IMR-90 (cell line): ENCODE results near the gene ITSN1. TPM values are rescaled to one million over a fixed set of nuclear protein-coding genes. Genes with fewer than 3 reads are reported as not detected.

Source experiments
- ATAC-seq: fragments of 200-7000 bp; cut with Tn5 transposase; 2 replicates; pipeline ENCODE4 v1.9.1; 2020; ENCODE audit warnings: low read depth, mild to moderate bottlenecking, moderate library complexity
- BruUV-seq: library from RNA; stranded (reverse); fragments of 400-500 nt; replicated peaks from 2 replicates; lab custom pipeline; 2021; lab: Mats Ljungman, UMichigan
- CTCF ChIA-PET: fragments of 300-600 bp; formaldehyde crosslinking; extraction: SDS; loops from one replicate; lab custom pipeline; 2021; ENCODE audit warnings: antibody characterized with exemption; lab: Yijun Ruan, JAX
- POLR2A ChIA-PET: fragments of 300-600 bp; sonication (Branson Sonifier 250); formaldehyde crosslinking; loops from one replicate; lab custom pipeline; 2022; ENCODE audit warnings: antibody characterized with exemption; ENCODE audit not compliant: unreplicated experiment; lab: Charles Lee
- DNase-seq: peaks from one replicate; pipeline ENCODE4 v3.0.0; 2013
- H2AFZ ChIP-seq: replicated peaks from 2 replicates; pipeline ENCODE3; 2013; ENCODE audit warnings: low read length, mild to moderate bottlenecking; ENCODE audit not compliant: poor library complexity
- H2AK5ac ChIP-seq: 2 replicates; pipeline ENCODE4 v1.6.1; 2013; ENCODE audit warnings: low read depth, low read length, inconsistent platforms
- H2AK9ac ChIP-seq: replicated peaks from 2 replicates; pipeline ENCODE3; 2013; ENCODE audit warnings: mild to moderate bottlenecking, low read depth, low read length, moderate library complexity; ENCODE audit not compliant: poor library complexity
- H2BK120ac ChIP-seq: 2 replicates; pipeline ENCODE4 v1.6.1; 2013; ENCODE audit warnings: low read depth, low read length, inconsistent platforms
- H2BK15ac ChIP-seq: 3 replicates; pipeline ENCODE4 v1.6.1; 2013; ENCODE audit warnings: low read depth, low read length, inconsistent platforms
- H2BK20ac ChIP-seq: 2 replicates; pipeline ENCODE4 v1.6.1; 2013; ENCODE audit warnings: low read depth, mild to moderate bottlenecking, inconsistent platforms, low read length, moderate library complexity
- H2BK5ac ChIP-seq: 2 replicates; pipeline ENCODE4 v1.6.1; 2013; ENCODE audit warnings: mild to moderate bottlenecking, low read depth, low read length, inconsistent platforms; ENCODE audit not compliant: poor library complexity, severe bottlenecking
- H3K14ac ChIP-seq: replicated peaks from 2 replicates; pipeline ENCODE4 v1.6.1; 2013; ENCODE audit warnings: low read depth, low read length, inconsistent platforms
- H3K18ac ChIP-seq: 2 replicates; pipeline ENCODE4 v1.6.1; 2013; ENCODE audit warnings: low read depth, low read length, control low read depth
- H3K23ac ChIP-seq: 2 replicates; pipeline ENCODE4 v1.6.1; 2013; ENCODE audit warnings: low read depth, low read length, inconsistent platforms
- H3K27ac ChIP-seq: 2 replicates; pipeline ENCODE4 v1.5.1; 2013; ENCODE audit warnings: mild to moderate bottlenecking, control low read depth, low read length; ENCODE audit not compliant: insufficient read depth
- H3K27me3 ChIP-seq: 2 replicates; pipeline ENCODE4 v1.6.1; 2013; ENCODE audit warnings: low read length; ENCODE audit not compliant: control insufficient read depth, insufficient read depth
- H3K36me3 ChIP-seq: 2 replicates; pipeline ENCODE4 v1.6.1; 2013; ENCODE audit warnings: low read length, mixed read lengths; ENCODE audit not compliant: control insufficient read depth, insufficient read depth
- H3K4ac ChIP-seq: 2 replicates; pipeline ENCODE4 v1.6.1; 2013; ENCODE audit warnings: low read depth, low read length, inconsistent platforms
- H3K4me1 ChIP-seq: 2 replicates; pipeline ENCODE4 v1.6.1; 2013; ENCODE audit warnings: low read length, mixed read lengths; ENCODE audit not compliant: control insufficient read depth, insufficient read depth
- H3K4me2 ChIP-seq: 2 replicates; pipeline ENCODE4 v1.6.1; 2013; ENCODE audit warnings: low read depth, mild to moderate bottlenecking, control low read depth, low read length, moderate library complexity
- H3K4me3 ChIP-seq: 2 replicates; pipeline ENCODE4 v1.5.1; 2013; ENCODE audit warnings: low read depth, mild to moderate bottlenecking, control low read depth, low read length, moderate library complexity; ENCODE audit not compliant: insufficient read depth
- H3K56ac ChIP-seq: 2 replicates; pipeline ENCODE4 v1.6.1; 2013; ENCODE audit warnings: low read length, inconsistent platforms; ENCODE audit not compliant: insufficient read depth; ENCODE audit errors: extremely low read depth
- H3K79me1 ChIP-seq, 2 experiments: 2 replicates each; pipeline ENCODE4 v1.6.1; 2013; ENCODE audit warnings: low read length in 2 of 2, inconsistent platforms in 1 of 2, low read depth in 1 of 2
- H3K9ac ChIP-seq: 2 replicates; pipeline ENCODE4 v1.6.1; 2013; ENCODE audit warnings: low read depth, low read length, control low read depth
- H3K9me1 ChIP-seq: 2 replicates; pipeline ENCODE4 v1.6.1; 2013; ENCODE audit warnings: low read length, inconsistent platforms; ENCODE audit not compliant: insufficient read depth
- H3K9me3 ChIP-seq: 2 replicates; pipeline ENCODE4 v1.6.1; 2013; ENCODE audit warnings: low read length; ENCODE audit not compliant: control insufficient read depth, insufficient read depth
- H4K20me1 ChIP-seq: 2 replicates; pipeline ENCODE4 v1.6.1; 2013; ENCODE audit warnings: low read length, inconsistent platforms; ENCODE audit not compliant: insufficient read depth
- H4K5ac ChIP-seq: 2 replicates; pipeline ENCODE4 v1.6.1; 2013; ENCODE audit warnings: mild to moderate bottlenecking, low read depth, low read length, control low read depth
- H4K8ac ChIP-seq, 2 experiments: 2 replicates each; pipeline ENCODE4 v1.6.1; 2013; ENCODE audit warnings: low read depth in 2 of 2, low read length in 2 of 2, control low read depth in 1 of 2, inconsistent platforms in 1 of 2
- H4K91ac ChIP-seq: 2 replicates; pipeline ENCODE4 v1.6.1; 2013; ENCODE audit warnings: low read depth, low read length, inconsistent platforms; ENCODE audit not compliant: insufficient read depth
- BHLHE40 ChIP-seq: fragments of 150-350 bp; IDR thresholded peaks from 2 replicates; pipeline ENCODE4 v1.6.1; 2016; ENCODE audit warnings: mild to moderate bottlenecking, low read depth, low read length
- FOS ChIP-seq: fragments of 150-350 bp; IDR thresholded peaks from 2 replicates; pipeline ENCODE4 v1.6.1; 2016; ENCODE audit warnings: low read depth, low read length
- MAFK ChIP-seq: IDR thresholded peaks from 2 replicates; pipeline ENCODE4 v1.6.1; 2012; ENCODE audit warnings: low read depth, low read length, improper control_type of control experiment
- MXI1 ChIP-seq: IDR thresholded peaks from 2 replicates; pipeline ENCODE4 v1.6.1; 2012; ENCODE audit warnings: low read depth, mild to moderate bottlenecking, low read length, moderate library complexity, borderline replicate concordance
- POLR2A ChIP-seq: IDR thresholded peaks from 2 replicates; pipeline ENCODE4 v1.6.1; 2012; ENCODE audit warnings: mild to moderate bottlenecking, low read depth, low read length
- RAD21 ChIP-seq: IDR thresholded peaks from 2 replicates; pipeline ENCODE4 v1.6.1; 2012; ENCODE audit warnings: low read length, improper control_type of control experiment
- RCOR1 ChIP-seq: IDR thresholded peaks from 2 replicates; pipeline ENCODE4 v1.6.1; 2012; ENCODE audit warnings: mild to moderate bottlenecking, low read length, improper control_type of control experiment; ENCODE audit not compliant: insufficient replicate concordance
- SMC3 ChIP-seq: fragments of 150-350 bp; IDR thresholded peaks from 2 replicates; pipeline ENCODE4 v1.6.1; 2016; ENCODE audit warnings: low read depth, mild to moderate bottlenecking, antibody characterized with exemption, low read length, moderate library complexity
- whole genome bisulfite sequencing, 2 experiments: methylation state at CpG; one replicate each; pipeline versions ENCODE4 v1.1.5 to v1.1.7; 2013; ENCODE audit warnings: missing lambda C conversion rate in 2 of 2; ENCODE audit not compliant: insufficient read length in 1 of 2; ENCODE audit errors: extremely low coverage in 2 of 2; 5-methylcytosine and 5-hydroxymethylcytosine counted together
- dilution Hi-C: fragments of 300-500 bp; cut with HindIII; formaldehyde crosslinking; loops from one replicate; pipeline ENCODE4 v1.14.3; 2018; ENCODE audit warnings: low sequenced_read_pairs; ENCODE audit not compliant: unreplicated experiment
- in situ Hi-C: fragments of 300-500 bp; cut with MboI; formaldehyde crosslinking; loops from 3 replicates; pipeline ENCODE4 v1.14.3; 2019; ENCODE audit warnings: low sequenced_read_pairs, inconsistent platforms, mixed read lengths
- intact Hi-C: fragments of 100-400 bp; cut with micrococcal nuclease; formaldehyde crosslinking; loops from 2 replicates; pipeline ENCODE4 v1.10.0; 2022
- polyA plus RNA-seq, 3 experiments: library from polyadenylated mRNA; depleted of rRNA; stranded (reverse); fragments of >200 nt; gene quantifications; 2 replicates each; pipeline ENCODE4 v1.2.3, GENCODE V29; 2012; ENCODE audit warnings: low replicate concordance in 1 of 3
- total RNA-seq: library from RNA; depleted of rRNA; stranded (reverse); fragments of >200 nt; gene quantifications from 2 replicates; pipeline ENCODE4 v1.2.3, GENCODE V29; 2012
- TF ChIP-seq, protein P1 (sequence below): fragments of 150-350 bp; IDR thresholded peaks from 2 replicates; pipeline ENCODE4 v1.6.1; 2017; ENCODE audit warnings: mild to moderate bottlenecking, antibody characterized with exemption, low read length, low read depth

ITSN1 gene
- total and polyA plus RNA-seq, 2 of the 4 experiments (the other 2 are of a cell fraction): 45.4 to 62.0 TPM

DNA sequence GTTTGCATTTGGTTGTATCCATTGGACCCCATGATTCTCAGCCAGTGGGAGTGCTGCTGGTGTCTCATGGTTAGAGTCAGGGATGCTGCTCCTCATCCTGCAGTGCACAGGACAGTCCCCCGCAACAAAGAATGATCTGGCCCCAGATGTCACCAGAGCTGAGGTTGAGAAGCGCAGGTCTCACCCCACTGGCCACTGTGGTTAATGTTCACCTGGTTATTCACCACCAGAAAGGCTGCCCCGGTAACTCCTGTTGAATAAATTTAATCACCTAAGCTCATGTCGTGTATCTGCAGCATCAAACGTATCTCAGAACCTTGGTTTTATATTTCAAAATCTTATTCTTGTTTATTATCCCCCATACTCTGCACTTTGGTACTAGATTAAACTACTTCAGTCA is 197.5 kb downstream of the ITSN1 start:
- no peak overlapping the region for H3K23ac ChIP-seq
- H2AK5ac ChIP-seq: no peak overlapping the region
- no peak overlapping the region for H2BK5ac ChIP-seq
- DNase-seq: no peak
- no peak overlapping the region for H2BK20ac ChIP-seq
- H3K27me3 ChIP-seq: no peaks in the 10 kb centered on the region
- H3K36me3 ChIP-seq: peaks cover 17% of the 10 kb centered on the region
- H3K56ac ChIP-seq: no peak overlapping the region
- BruUV-seq: no TSS peak
- CTCF ChIA-PET: interaction anchor here (1.0 kb wide), 1 partner anchor 134 kb away, joined by 3 read pairs; no protein-coding TSS in a partner anchor
- no peak overlapping the region for H3K18ac ChIP-seq
- peaks cover 17% of the 10 kb centered on the region for H3K4me1 ChIP-seq
- no peak overlapping the region for H3K4ac ChIP-seq
- no peak overlapping the region for H3K4me3 ChIP-seq
- intact Hi-C loops: no loop called here
- H3K9me3 ChIP-seq: no peaks in the 10 kb centered on the region
- H3K9ac ChIP-seq: no peak overlapping the region
- 100% methylated on average over 1 of the region's 5 CpGs; no CpG with 5 or more reads in 1 of the 2 experiments for WGBS, 2 experiments
- no peak overlapping the region for H3K14ac ChIP-seq
- H2BK15ac ChIP-seq: no peak overlapping the region
- H2AFZ ChIP-seq: no peak overlapping the region
- peaks cover 9% of the 10 kb centered on the region; the same call in 1 of the 2 replicates for H3K9me1 ChIP-seq
- H4K8ac ChIP-seq: no peak overlapping the region
- POLR2A ChIA-PET: no interaction called here
- ATAC-seq: no peak
- H4K5ac ChIP-seq: no peak overlapping the region
- H3K4me2 ChIP-seq: no peak overlapping the region
- H2BK120ac ChIP-seq: no peak overlapping the region
- in situ Hi-C loops: no loop called here
- dilution Hi-C loops: no loop called here
- H4K91ac ChIP-seq: no peak overlapping the region
- H4K20me1 ChIP-seq: no peaks in the 10 kb centered on the region
- no peak overlapping the region for H2AK9ac ChIP-seq
- no peak overlapping the region for H3K27ac ChIP-seq
- TF ChIP-seq, protein P1, sequence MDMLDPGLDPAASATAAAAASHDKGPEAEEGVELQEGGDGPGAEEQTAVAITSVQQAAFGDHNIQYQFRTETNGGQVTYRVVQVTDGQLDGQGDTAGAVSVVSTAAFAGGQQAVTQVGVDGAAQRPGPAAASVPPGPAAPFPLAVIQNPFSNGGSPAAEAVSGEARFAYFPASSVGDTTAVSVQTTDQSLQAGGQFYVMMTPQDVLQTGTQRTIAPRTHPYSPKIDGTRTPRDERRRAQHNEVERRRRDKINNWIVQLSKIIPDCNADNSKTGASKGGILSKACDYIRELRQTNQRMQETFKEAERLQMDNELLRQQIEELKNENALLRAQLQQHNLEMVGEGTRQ: no peak
- TF ChIP-seq BHLHE40: no peak
- TF ChIP-seq RCOR1: no peak
- no peak for TF ChIP-seq FOS
- no peak for TF ChIP-seq POLR2A
- no peak for TF ChIP-seq MXI1
- TF ChIP-seq RAD21: no peak
- TF ChIP-seq MAFK: no peak
- no peak for TF ChIP-seq SMC3
- H3K79me1 ChIP-seq: peaks cover 0 to 4% of the 10 kb centered on the region in 2 experiments; a peak in 2 of 4 replicates
